Loucy (cell line): ENCODE results near the gene KCNK13.

ENCODE experiments used
- CTCF ChIP-seq: fragments of 200-600 bp; sonication (generic); conservative IDR thresholded peaks from 2 replicates; pipeline ENCODE4 v1.5.1; 2014; ENCODE audit warnings: mild to moderate bottlenecking, antibody characterized with exemption, low read length
- EZH2phosphoT487 ChIP-seq: fragments of 200-600 bp; IDR thresholded peaks from 2 replicates; pipeline ENCODE4 v1.6.1; 2018; ENCODE audit warnings: antibody characterized with exemption, mild to moderate bottlenecking, moderate library complexity, borderline replicate concordance

- no peak for TF ChIP-seq CTCF
- TF ChIP-seq EZH2phosphoT487: no peak
Measured at GRCh38 chr14:90034835-90035525, 26.8 kb upstream of the KCNK13 start.
